Gastrocnemius medialis (tissue), 4 donors: Measurements from ENCODE around the gene PRDX1. TPM values are rescaled to one million over a fixed set of nuclear protein-coding genes. Genes with fewer than 3 reads are reported as not detected.
"Not testable (repeated sequence)": the region's sequence is repeated elsewhere in the genome, so short reads cannot be mapped to it uniquely, and the experiment has no call there.

Source experiments
- ATAC-seq, 2 donors: fragments of 150-250 bp; one replicate each; pipeline ENCODE4 v1.9.1; 2016
- DNase-seq, 2 donors: peaks; one replicate each; pipeline ENCODE4 v3.0.0-alpha.2; 2019
- H3K27ac ChIP-seq, 4 donors: fragments of 200-600 bp; sonication (generic); 1 replicate in 1 of 4; 2 replicates in 3 of 4; pipeline ENCODE4 v1.5.1; 2016 to 2018; ENCODE audit warnings: mild to moderate bottlenecking in 2 of 4, moderate library complexity in 1 of 4
- H3K27me3 ChIP-seq, 3 donors: fragments of 200-600 bp; sonication (generic) in 2 of 3; 1 replicate in 1 of 3; 2 replicates in 2 of 3; pipeline versions ENCODE4 v1.5.1 to v1.6.0; 2016 to 2019; ENCODE audit warnings: mild to moderate bottlenecking in 1 of 3, moderate library complexity in 1 of 3
- H3K36me3 ChIP-seq, 2 donors: fragments of 200-600 bp; sonication (generic) in 1 of 2; one replicate each; pipeline ENCODE4 v1.5.1; 2017 to 2018
- H3K4me1 ChIP-seq, 2 donors: fragments of 200-600 bp; sonication (generic) in 1 of 2; one replicate each; pipeline ENCODE4 v1.5.1; 2016 to 2017; ENCODE audit warnings: mild to moderate bottlenecking in 2 of 2
- H3K4me3 ChIP-seq, 4 donors: fragments of 200-600 bp; sonication (generic) in 3 of 4; 1 replicate in 1 of 4; 2 replicates in 3 of 4; pipeline ENCODE4 v1.5.1; 2016 to 2019; ENCODE audit warnings: mild to moderate bottlenecking in 2 of 4
- H3K9me3 ChIP-seq, 3 donors: fragments of 200-600 bp; sonication (generic) in 2 of 3; 1 replicate in 1 of 3; 2 replicates in 2 of 3; pipeline ENCODE4 v1.5.1; 2016 to 2019
- CTCF ChIP-seq, 5 experiments: fragments of 450-650 bp in 3 of 5; fragments of 200-600 bp in 2 of 5; sonication (generic) in 2 of 5; IDR thresholded peaks in 4 of 5; conservative IDR thresholded peaks in 1 of 5; 1 replicate in 4 of 5; 2 replicates in 1 of 5; pipeline ENCODE4 v1.5.1; 2016 to 2019; ENCODE audit warnings: antibody characterized with exemption in 5 of 5, mild to moderate bottlenecking in 3 of 5, moderate library complexity in 3 of 5
- POLR2A ChIP-seq, 2 donors: fragments of 450-650 bp; IDR thresholded peaks; one replicate each; pipeline ENCODE4 v1.6.1; 2017; ENCODE audit warnings: antibody characterized with exemption in 2 of 2, mild to moderate bottlenecking in 2 of 2, moderate library complexity in 2 of 2
- in situ Hi-C, 4 donors: fragments of 200-750 bp; cut with MboI; loops; one replicate each; pipeline versions ENCODE4 v1.15.0 to v1.8.0; 2017; ENCODE audit warnings: low sequenced_read_pairs in 4 of 4
- intact Hi-C: fragments of 100-400 bp; cut with DNase I; formaldehyde crosslinking; loops from one replicate; pipeline ENCODE4 v1.15.1; 2023; ENCODE audit warnings: low total_unique reads
- total RNA-seq, 4 donors: library from RNA; depleted of rRNA; stranded (reverse); fragments of >200 nt; gene quantifications; one replicate each; pipeline versions ENCODE4 v1.1.0 to v1.2.3, GENCODE V29; 2016

Gene PRDX1
- total RNA-seq, 4 donors from 2014 or later = 406 to 554 (median 482) TPM

GRCh38 chr1:45526135-45526644, 4.5 kb upstream of the PRDX1 start:
- in situ Hi-C loops (no loop called here), intact Hi-C loops (no loop called here)
- H3K36me3 ChIP-seq = no peaks in the 10 kb centered on the region
- no peaks in the 10 kb centered on the region for H3K9me3 ChIP-seq
- DNase-seq (no peak), ATAC-seq (no peak)
- peaks cover 0 to 5% of the 10 kb centered on the region in 2 donors for H3K4me1 ChIP-seq
- TF ChIP-seq POLR2A (IDR thresholded peaks at IDR 0.05) (no peak), CTCF (IDR thresholded peaks at IDR 0.05 in 4 of 5, conservative IDR thresholded peaks at IDR 0.05 in 1 of 5) (no peak)
- H3K27ac ChIP-seq = no peak overlapping the region
- no peaks in the 10 kb centered on the region for H3K27me3 ChIP-seq
- no peak overlapping the region for H3K4me3 ChIP-seq

GRCh38 chr1:45523975-45524374, 2.3 kb upstream of the PRDX1 start:
- H3K27ac ChIP-seq, H3K9me3 ChIP-seq, DNase-seq, intact Hi-C loops, H3K27me3 ChIP-seq, H3K36me3 ChIP-seq, H3K4me3 ChIP-seq, ATAC-seq: not testable (repeated sequence)
- peaks cover 11 to 13% of the 10 kb centered on the region in 2 donors for H3K4me1 ChIP-seq
- in situ Hi-C loops = loop anchor here in 1 of 4 donors (25.0 kb wide), 1 partner anchor 737 kb away; the partner anchor contains the start of genes BEST4 and RPS8

- intact Hi-C loops, H3K27me3 ChIP-seq, H3K4me3 ChIP-seq, DNase-seq, H3K9me3 ChIP-seq, ATAC-seq, H3K36me3 ChIP-seq, H3K27ac ChIP-seq: not testable (repeated sequence)
- peaks cover 15 to 18% of the 10 kb centered on the region in 2 donors for H3K4me1 ChIP-seq
- in situ Hi-C loops = loop anchor here in 1 of 4 donors (25.0 kb wide), 1 partner anchor 736 kb away; the partner anchor contains the start of genes BEST4 and RPS8
Observed at GRCh38 chr1:45523516-45523915, 1.8 kb upstream of the PRDX1 start.

- DNase-seq (no peak), ATAC-seq (peak; percentile 7 to 11)
- TF ChIP-seq POLR2A (IDR thresholded peaks at IDR 0.05) = no peak
- TF ChIP-seq CTCF (IDR thresholded peaks at IDR 0.05 in 4 of 5, conservative IDR thresholded peaks at IDR 0.05 in 1 of 5) = no peak
- Histone ChIP-seq H3K27me3 (no peaks in the 10 kb centered on the region), H3K36me3 (peaks cover 0 to 5% of the 10 kb centered on the region in 2 donors), H3K27ac (peak overlapping the region; percentile 89 to 98 (median 94)), H3K4me3 (peak overlapping the region; percentile 86 to 99 (median 96)), H3K9me3 (no peaks in the 10 kb centered on the region), H3K4me1 (peaks cover 15 to 18% of the 10 kb centered on the region in 2 donors)
- in situ Hi-C loops = loop anchor here in 1 of 4 donors (25.0 kb wide), 1 partner anchor 735 kb away; the partner anchor contains the start of genes BEST4 and RPS8
- intact Hi-C loops = no loop called here
Observed at GRCh38 chr1:45522324-45523104, 830 bp upstream of the PRDX1 start.

- H3K9me3 ChIP-seq, ATAC-seq, H3K27me3 ChIP-seq, intact Hi-C loops, DNase-seq, H3K4me3 ChIP-seq: not testable (repeated sequence)
- peaks cover 15 to 18% of the 10 kb centered on the region in 2 donors for H3K4me1 ChIP-seq
- H3K27ac ChIP-seq = peak overlapping the region in 2 of 4 donors; percentile 13 to 92
- H3K36me3 ChIP-seq = peaks cover 1 to 29% of the 10 kb centered on the region in 2 donors
- in situ Hi-C loops = loop anchor here in 2 of 4 donors (10.0 to 25.0 kb wide), 2 partner anchors 45 to 732 kb away; partner anchors contain the start of genes BEST4 (in 1 of the 2) and RPS8 (in 1 of the 2)
Observed at GRCh38 chr1:45519774-45520173, 1.9 kb downstream of the PRDX1 start.

GRCh38 chr1:45518910-45519309, 2.8 kb downstream of the PRDX1 start:
- H3K27me3 ChIP-seq = no peaks in the 10 kb centered on the region
- in situ Hi-C loops = loop anchor here in 2 of 4 donors (10.0 to 25.0 kb wide), 2 partner anchors 46 to 732 kb away; partner anchors contain the start of genes BEST4 (in 1 of the 2) and RPS8 (in 1 of the 2)
- no peaks in the 10 kb centered on the region for H3K9me3 ChIP-seq
- H3K36me3 ChIP-seq = peaks cover 7 to 38% of the 10 kb centered on the region in 2 donors
- peaks cover 15 to 18% of the 10 kb centered on the region in 2 donors for H3K4me1 ChIP-seq
- no peak for DNase-seq
- intact Hi-C loops = no loop called here
- peak overlapping the region in 1 of 4 donors; percentile 20 for H3K4me3 ChIP-seq
- no peak for ATAC-seq
- peak overlapping the region; percentile 1 to 92 (median 10) for H3K27ac ChIP-seq
- TF ChIP-seq CTCF (IDR thresholded peaks at IDR 0.05 in 4 of 5, conservative IDR thresholded peaks at IDR 0.05 in 1 of 5) = no peak
- no peak for TF ChIP-seq POLR2A (IDR thresholded peaks at IDR 0.05)

- H3K4me3 ChIP-seq, ATAC-seq: not testable (repeated sequence)
Observed at GRCh38 chr1:45518366-45518765, 3.3 kb downstream of the PRDX1 start.

More at GRCh38 chr1:45518366-45518765, 3.3 kb downstream of the PRDX1 start:
- peak overlapping the region in 2 of 4 donors; percentile 13 to 92 for H3K27ac ChIP-seq
- intact Hi-C loops, H3K27me3 ChIP-seq, H3K9me3 ChIP-seq, DNase-seq: not testable (repeated sequence)
- peaks cover 11 to 43% of the 10 kb centered on the region in 2 donors for H3K36me3 ChIP-seq
- in situ Hi-C loops = loop anchor here in 2 of 4 donors (10.0 to 25.0 kb wide), 2 partner anchors 46 to 731 kb away; partner anchors contain the start of genes BEST4 (in 1 of the 2) and RPS8 (in 1 of the 2)
- peaks cover 15 to 18% of the 10 kb centered on the region in 2 donors for H3K4me1 ChIP-seq
